GM12878 (cell line): ENCODE results near the gene TMEM53. TPM values are rescaled to one million over a fixed set of nuclear protein-coding genes. Genes with fewer than 3 reads are reported as not detected.

Experiments used
- ATAC-seq: fragments of 200-7000 bp; cut with Tn5 transposase; 3 replicates; pipeline ENCODE4 v1.9.1; 2020; ENCODE audit warnings: mild to moderate bottlenecking, moderate library complexity
- BruUV-seq: library from RNA; stranded (reverse); fragments of 400-500 nt; replicated peaks from 2 replicates; lab custom pipeline; 2021; lab: Mats Ljungman, UMichigan
- CTCF ChIA-PET: fragments of 300-600 bp; sonication (Branson Sonifier 250); formaldehyde crosslinking; extraction: SDS; loops from one replicate; lab custom pipeline; 2021; ENCODE audit warnings: inconsistent platforms; lab: Yijun Ruan, JAX
- POLR2A ChIA-PET: fragments of 350-600 bp; formaldehyde crosslinking; extraction: SDS; loops from one replicate; lab custom pipeline; 2021; ENCODE audit warnings: inconsistent platforms; lab: Charles Lee
- RAD21 ChIA-PET: fragments of 300-600 bp; sonication (Branson Sonifier 250); formaldehyde crosslinking; loops from one replicate; lab custom pipeline; 2023; ENCODE audit warnings: antibody characterized with exemption; ENCODE audit not compliant: unreplicated experiment; lab: Charles Lee
- SMC1A ChIA-PET: fragments of 300-600 bp; sonication (Branson Sonifier 250); formaldehyde crosslinking; loops from one replicate; lab custom pipeline; 2023; ENCODE audit not compliant: unreplicated experiment, uncharacterized antibody; lab: Charles Lee
- DNase-seq: peaks from one replicate; pipeline ENCODE4 v3.0.0-alpha.2; 2011; ENCODE audit warnings: low read depth, low spot score
- FAIRE-seq: peaks from 3 replicates; lab custom pipeline; 2011; peaks lifted over from hg19 to GRCh38; lab: Jason Lieb, UNC
- H2AFZ ChIP-seq: 2 replicates; pipeline ENCODE4 v1.6.0; 2011; ENCODE audit warnings: low read depth, low read length, control low read depth; ENCODE audit not compliant: control insufficient read depth
- H3K27ac ChIP-seq: 2 replicates; pipeline ENCODE4 v1.5.1; 2011; ENCODE audit warnings: control low read depth; ENCODE audit not compliant: control insufficient read depth, insufficient read depth
- H3K27me3 ChIP-seq, 2 experiments: replicated peaks in 1 of 2; 2 replicates each; pipeline versions ENCODE4 v1.6.0 to v1.6.1; 2011; ENCODE audit warnings: low read length in 1 of 2; ENCODE audit not compliant: control insufficient read depth in 2 of 2, insufficient read depth in 2 of 2
- H3K36me3 ChIP-seq, 2 experiments: 2 replicates each; pipeline ENCODE4 v1.5.1; 2011; ENCODE audit warnings: low read length in 1 of 2; ENCODE audit not compliant: control insufficient read depth in 2 of 2, insufficient read depth in 2 of 2
- H3K4me1 ChIP-seq: 2 replicates; pipeline ENCODE4 v1.6.1; 2011; ENCODE audit warnings: mild to moderate bottlenecking, low read length, moderate library complexity, mixed read lengths; ENCODE audit not compliant: control insufficient read depth, insufficient read depth
- H3K4me2 ChIP-seq: 2 replicates; pipeline ENCODE4 v1.6.0; 2011; ENCODE audit warnings: control low read depth; ENCODE audit not compliant: control insufficient read depth, insufficient read depth
- H3K4me3 ChIP-seq: fragments of 200-600 bp; sonication (generic); 2 replicates; pipeline ENCODE4 v1.5.1; 2016
- H3K79me2 ChIP-seq: 2 replicates; pipeline ENCODE4 v1.6.0; 2011; ENCODE audit warnings: low read length; ENCODE audit not compliant: control insufficient read depth, insufficient read depth
- H3K9ac ChIP-seq: 2 replicates; pipeline ENCODE4 v1.8.0; 2011; ENCODE audit warnings: low read length, control low read depth, mixed read lengths; ENCODE audit not compliant: control insufficient read depth, insufficient read depth
- H3K9me3 ChIP-seq: replicated peaks from 3 replicates; pipeline ENCODE4 v1.5.1; 2011; ENCODE audit warnings: mild to moderate bottlenecking, low read length; ENCODE audit not compliant: control insufficient read depth, insufficient read depth
- H4K20me1 ChIP-seq: 2 replicates; pipeline ENCODE4 v1.6.0; 2011; ENCODE audit not compliant: control insufficient read depth, insufficient read depth
- EED ChIP-seq: sonication (generic); IDR thresholded peaks from 2 replicates; pipeline ENCODE4 v1.6.1; 2016; ENCODE audit warnings: antibody characterized with exemption, low read depth
- FOS ChIP-seq: IDR thresholded peaks from 3 replicates; pipeline ENCODE4 v1.6.1; 2011; ENCODE audit warnings: borderline replicate concordance; ENCODE audit not compliant: insufficient read length; ENCODE audit errors: extremely low read depth
- HDAC2 ChIP-seq: fragments of 200-600 bp; sonication (generic); IDR thresholded peaks from 2 replicates; pipeline ENCODE4 v1.6.1; 2017
- IKZF1 ChIP-seq: fragments of 450-650 bp; conservative IDR thresholded peaks from 2 replicates; pipeline ENCODE4 v1.6.1; 2017; ENCODE audit warnings: antibody characterized with exemption, mild to moderate bottlenecking
- IKZF2 ChIP-seq, 2 experiments: fragments of 450-650 bp; IDR thresholded peaks; 2 replicates each; pipeline ENCODE4 v1.6.1; 2017; ENCODE audit warnings: mild to moderate bottlenecking in 2 of 2, moderate library complexity in 2 of 2
- JUNB ChIP-seq: IDR thresholded peaks from 2 replicates; pipeline ENCODE4 v1.6.1; 2016; ENCODE audit warnings: antibody characterized with exemption, mild to moderate bottlenecking
- PBX3 ChIP-seq: IDR thresholded peaks from 2 replicates; pipeline ENCODE4 v1.6.1; 2011; ENCODE audit warnings: mild to moderate bottlenecking, low read depth, low read length, moderate library complexity; ENCODE audit not compliant: insufficient replicate concordance
- RELB ChIP-seq: fragments of 450-650 bp; IDR thresholded peaks from 2 replicates; pipeline ENCODE4 v1.6.1; 2017; ENCODE audit warnings: low read depth, mild to moderate bottlenecking, moderate library complexity
- RUNX3 ChIP-seq: IDR thresholded peaks from 2 replicates; pipeline ENCODE4 v1.6.1; 2012; ENCODE audit warnings: low read length, inconsistent platforms
- SMARCA5 ChIP-seq: fragments of 450-650 bp; IDR thresholded peaks from 2 replicates; pipeline ENCODE4 v1.6.1; 2017; ENCODE audit warnings: mild to moderate bottlenecking
- ZBTB40 ChIP-seq: fragments of 450-650 bp; IDR thresholded peaks from 2 replicates; pipeline ENCODE4 v1.6.1; 2016; ENCODE audit warnings: mild to moderate bottlenecking, moderate library complexity, borderline replicate concordance
- WGBS: methylation state at CpG from one replicate; pipeline ENCODE4 v1.1.6; 2016; ENCODE audit warnings: low lambda C conversion rate; ENCODE audit not compliant: insufficient replicate concordance, insufficient coverage; ENCODE audit errors: missing lambda C conversion rate; 5-methylcytosine and 5-hydroxymethylcytosine counted together
- in situ Hi-C: fragments of 300-500 bp; cut with MboI; formaldehyde crosslinking; loops from 9 replicates; pipeline ENCODE4 v1.14.3; 2018; ENCODE audit warnings: mixed read lengths
- intact Hi-C: fragments of 100-400 bp; cut with micrococcal nuclease; formaldehyde crosslinking; loops from one replicate; pipeline ENCODE4 v1.14.2; 2022; ENCODE audit not compliant: unreplicated experiment
- polyA plus RNA-seq, 11 experiments: library from polyadenylated mRNA; depleted of rRNA in 4 of 11; unstranded in 6 of 11; stranded (reverse) in 5 of 11; fragments of >200 nt; fragmentation: Nextera tagmentation in 4 of 11; fragmentation: Illumina TruSeq in 1 of 11; extraction: Ambion mirVana in 4 of 11; extraction: Trizol in 1 of 11; gene quantifications; 1 replicate in 1 of 11; 2 replicates in 10 of 11; pipeline versions ENCODE4 v1.2.1 to v1.2.3, GENCODE V29; 2011 to 2016; ENCODE audit warnings: inconsistent platforms in 2 of 11, missing spikeins in 2 of 11, low read depth in 1 of 11
- total RNA-seq, 4 experiments: library from RNA; depleted of rRNA in 3 of 4; stranded (reverse); fragments of >200 nt in 3 of 4; fragmentation: Illumina TruSeq in 1 of 4; extraction: Trizol in 1 of 4; gene quantifications; 2 replicates each; pipeline versions ENCODE4 v1.2.1 to v1.2.3, GENCODE V29; 2013 to 2021
- TF ChIP-seq, protein P1 (sequence below): fragments of 450-650 bp; IDR thresholded peaks from 2 replicates; pipeline ENCODE4 v1.6.1; 2017; ENCODE audit warnings: mild to moderate bottlenecking, moderate library complexity

The TMEM53 gene
- total and polyA plus RNA-seq, 10 of the 15 experiments (the other 5 are each of a cell fraction or from before 2014, with no cell fraction given), result 3.1 to 23.9 (median 11.1) TPM

- H3K27ac ChIP-seq, result no peak overlapping the region
- no peaks in the 10 kb centered on the region for H3K27me3 ChIP-seq
- no peak overlapping the region for H2AFZ ChIP-seq
- no peaks in the 10 kb centered on the region for H3K79me2 ChIP-seq
- intact Hi-C loops, result no loop called here
- H3K36me3 ChIP-seq, result no peaks in the 10 kb centered on the region
- FAIRE-seq (no peak), DNase-seq (no peak), ATAC-seq (peak; percentile 43)
- H3K4me3 ChIP-seq, result no peak overlapping the region
- no TSS peak for BruUV-seq
- ChIA-PET SMC1A (interaction anchor here (0.9 to 8.8 kb wide), 2 partner anchors 14 to 18 kb away, joined by 3 to 76 read pairs; partner anchors contain the start of genes ARMH1 and TMEM53), POLR2A (interaction anchor here (1.1 to 1.2 kb wide), 2 partner anchors 8 to 19 kb away, joined by 4 read pairs; partner anchors contain the start of genes ARMH1 and TMEM53), RAD21 (no interaction called here), CTCF (interaction anchor here (1.2 to 2.8 kb wide), 4 partner anchors 9 to 40 kb away, joined by 3 to 16 read pairs (median 6); partner anchors contain the start of gene TMEM53)
- H3K4me2 ChIP-seq, result peak overlapping the region; percentile 13; the same call in 1 of the 2 replicates
- H3K9me3 ChIP-seq, result no peaks in the 10 kb centered on the region
- in situ Hi-C loops, result no loop called here
- H3K9ac ChIP-seq, result no peak overlapping the region
- peaks cover 47% of the 10 kb centered on the region for H3K4me1 ChIP-seq
- 66% methylated on average over 2 of the region's 2 CpGs for WGBS
- H4K20me1 ChIP-seq, result no peaks in the 10 kb centered on the region
- TF ChIP-seq IKZF2 (IDR thresholded peaks at IDR 0.05) (peak in 1 of 2 experiments; percentile 24; a peak in 1 of 4 replicates), FOS (no peak), ZBTB40 (no peak), RELB (no peak), SMARCA5 (no peak), EED (peak; percentile 43; the same call in 1 of the 2 replicates), HDAC2 (no peak), RUNX3 (peak; percentile 56; the same call in 1 of the 2 replicates), PBX3 (no peak), JUNB (0 out of 2 replicates have a peak, but pooled peaks have one; percentile 21), IKZF1 (0 out of 2 replicates have a peak, but pooled peaks have one; percentile 30)
- TF ChIP-seq, protein P1, sequence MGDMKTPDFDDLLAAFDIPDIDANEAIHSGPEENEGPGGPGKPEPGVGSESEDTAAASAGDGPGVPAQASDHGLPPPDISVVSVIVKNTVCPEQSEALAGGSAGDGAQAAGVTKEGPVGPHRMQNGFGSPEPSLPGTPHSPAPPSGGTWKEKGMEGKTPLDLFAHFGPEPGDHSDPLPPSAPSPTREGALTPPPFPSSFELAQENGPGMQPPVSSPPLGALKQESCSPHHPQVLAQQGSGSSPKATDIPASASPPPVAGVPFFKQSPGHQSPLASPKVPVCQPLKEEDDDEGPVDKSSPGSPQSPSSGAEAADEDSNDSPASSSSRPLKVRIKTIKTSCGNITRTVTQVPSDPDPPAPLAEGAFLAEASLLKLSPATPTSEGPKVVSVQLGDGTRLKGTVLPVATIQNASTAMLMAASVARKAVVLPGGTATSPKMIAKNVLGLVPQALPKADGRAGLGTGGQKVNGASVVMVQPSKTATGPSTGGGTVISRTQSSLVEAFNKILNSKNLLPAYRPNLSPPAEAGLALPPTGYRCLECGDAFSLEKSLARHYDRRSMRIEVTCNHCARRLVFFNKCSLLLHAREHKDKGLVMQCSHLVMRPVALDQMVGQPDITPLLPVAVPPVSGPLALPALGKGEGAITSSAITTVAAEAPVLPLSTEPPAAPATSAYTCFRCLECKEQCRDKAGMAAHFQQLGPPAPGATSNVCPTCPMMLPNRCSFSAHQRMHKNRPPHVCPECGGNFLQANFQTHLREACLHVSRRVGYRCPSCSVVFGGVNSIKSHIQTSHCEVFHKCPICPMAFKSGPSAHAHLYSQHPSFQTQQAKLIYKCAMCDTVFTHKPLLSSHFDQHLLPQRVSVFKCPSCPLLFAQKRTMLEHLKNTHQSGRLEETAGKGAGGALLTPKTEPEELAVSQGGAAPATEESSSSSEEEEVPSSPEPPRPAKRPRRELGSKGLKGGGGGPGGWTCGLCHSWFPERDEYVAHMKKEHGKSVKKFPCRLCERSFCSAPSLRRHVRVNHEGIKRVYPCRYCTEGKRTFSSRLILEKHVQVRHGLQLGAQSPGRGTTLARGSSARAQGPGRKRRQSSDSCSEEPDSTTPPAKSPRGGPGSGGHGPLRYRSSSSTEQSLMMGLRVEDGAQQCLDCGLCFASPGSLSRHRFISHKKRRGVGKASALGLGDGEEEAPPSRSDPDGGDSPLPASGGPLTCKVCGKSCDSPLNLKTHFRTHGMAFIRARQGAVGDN, result no peak
Observed at GRCh38 chr1:44693159-44693558, 18.9 kb upstream of the TMEM53 start.
